ENCODE measurements around the gene MOB3C. TPM values are rescaled to one million over a fixed set of nuclear protein-coding genes. Genes with fewer than 3 reads are reported as not detected.

MOB3C gene
- total RNA-seq = 7.5 and 11.0 TPM in 2 replicates

GRCh38 chr1:46616277-46617107, at the start of gene MOB3C:
Gene MOB3C (minus strand): TSS chr1:46616811. CDS start chr1:46613321, 3,490 bp downstream.

GRCh38 chr1:46603858-46604549, 12.6 kb downstream of the MOB3C start, which contains the start of gene MKNK1:
Gene MKNK1 (minus strand): TSS chr1:46604268. CDS start chr1:46583327, 20,941 bp downstream.

Other genes starting within 250 kb of the MOB3C start
- 7.2 and 11.7 TPM in 2 replicates for gene FAAH, start 222.5 kb downstream of the MOB3C start, total RNA-seq
- under 0.01 TPM in 1 of 2 replicates, not detected in the other for gene DMBX1, start 127.0 kb downstream of the MOB3C start, total RNA-seq
- not detected in 2 replicates for gene KNCN, start 65.2 kb downstream of the MOB3C start, total RNA-seq
- 23.9 and 25.4 TPM in 2 replicates for gene MKNK1, start 12.5 kb downstream of the MOB3C start, total RNA-seq
- 40.7 and 41.5 TPM in 2 replicates for gene ATPAF1, start 51.6 kb upstream of the MOB3C start, total RNA-seq
- gene TEX38, start 55.0 kb upstream of the MOB3C start, total RNA-seq = not detected in 2 replicates
- gene EFCAB14, start 102.3 kb upstream of the MOB3C start, total RNA-seq = 41.7 and 87.8 TPM in 2 replicates
- gene CYP4B1, start 182.2 kb upstream of the MOB3C start, total RNA-seq = under 0.01 and 9.0 TPM in 2 replicates

All from nasal cavity respiratory epithelium epithelial cell of viscerocranial mucosa (primary cell).